Activated B cell treated with CpG ODN at 0.5 μM for 24 hours (primary cell): ENCODE results near the gene EPB41. TPM values are rescaled to one million over a fixed set of nuclear protein-coding genes. Genes with fewer than 3 reads are reported as not detected.

Experiments used
- ATAC-seq: fragments of 200-7000 bp; cut with Tn5 transposase; one replicate; pipeline ENCODE4 v1.10.0; 2021; ENCODE audit warnings: low read depth, mild to moderate bottlenecking, moderate library complexity
- CTCF ChIA-PET: fragments of 350-600 bp; sonication (Branson Sonifier 250); formaldehyde crosslinking; loops from one replicate; lab custom pipeline; 2021; ENCODE audit warnings: antibody characterized with exemption; lab: Charles Lee
- POLR2A ChIA-PET: fragments of 350-600 bp; sonication (Branson Sonifier 250); formaldehyde crosslinking; loops from one replicate; lab custom pipeline; 2021; ENCODE audit warnings: antibody characterized with exemption; lab: Charles Lee
- DNase-seq: peaks from one replicate; pipeline ENCODE4 v3.0.0; 2022
- H3K27ac Mint-ChIP-seq: one replicate; pipeline ENCODE4 v1.8.0; 2020; ENCODE audit warnings: mixed read lengths
- H3K27me3 Mint-ChIP-seq: one replicate; pipeline ENCODE4 v1.8.0; 2021; ENCODE audit warnings: mixed read lengths
- H3K36me3 Mint-ChIP-seq: one replicate; pipeline ENCODE4 v1.8.0; 2021; ENCODE audit warnings: low read depth, mixed read lengths
- H3K4me1 Mint-ChIP-seq: one replicate; pipeline ENCODE4 v1.8.0; 2021; ENCODE audit warnings: mixed read lengths
- H3K4me3 Mint-ChIP-seq: one replicate; pipeline ENCODE4 v1.8.0; 2020; ENCODE audit warnings: mild to moderate bottlenecking, mixed read lengths
- H3K9me3 Mint-ChIP-seq: one replicate; pipeline ENCODE4 v1.8.0; 2020; ENCODE audit warnings: mixed read lengths
- intact Hi-C: fragments of 100-400 bp; cut with micrococcal nuclease; formaldehyde crosslinking; loops from one replicate; pipeline ENCODE4 v1.15.1; 2024
- total RNA-seq: library from RNA; stranded (reverse); gene quantifications from 2 replicates; pipeline ENCODE4 v1.2.3, GENCODE V29; 2022
- TF ChIP-seq, protein P1 (sequence below): fragments of 200-600 bp; IDR thresholded peaks from one replicate; pipeline ENCODE4 v1.8.0; 2022; ENCODE audit warnings: antibody characterized with exemption, mild to moderate bottlenecking

The EPB41 gene
- total RNA-seq, 1 donor from 2014 or later = 73.8 TPM

DNA sequence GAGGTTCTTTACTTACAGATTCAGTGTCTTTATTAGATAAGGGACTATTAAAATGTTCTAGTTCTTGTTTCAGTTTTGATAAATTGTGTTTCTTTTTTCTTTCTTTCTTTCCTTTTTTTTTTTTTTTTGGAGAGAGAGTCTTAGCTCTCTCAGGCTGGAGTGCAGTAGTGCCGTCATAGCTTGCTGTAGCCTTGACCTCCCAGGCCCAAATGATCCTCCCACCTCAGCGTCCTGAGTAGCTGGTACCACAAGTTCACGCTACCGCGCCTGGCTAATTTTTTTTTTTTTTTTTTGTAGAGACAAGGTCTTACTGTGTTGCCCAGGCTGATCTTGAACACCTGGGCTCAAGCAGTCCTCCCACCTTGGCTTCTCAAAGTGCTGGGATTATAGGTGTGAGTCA lies 132.8 kb downstream of the EPB41 start:
- Mint-ChIP-seq H3K36me3 (peaks cover 54% of the 10 kb centered on the region), H3K4me3 (no peak overlapping the region), H3K4me1 (no peaks in the 10 kb centered on the region), H3K27ac (no peak overlapping the region), H3K9me3 (no peaks in the 10 kb centered on the region), H3K27me3 (no peaks in the 10 kb centered on the region)
- ATAC-seq = no peak
- ChIA-PET POLR2A (no interaction called here), CTCF (no interaction called here)
- DNase-seq = no peak
- TF ChIP-seq, protein P1, sequence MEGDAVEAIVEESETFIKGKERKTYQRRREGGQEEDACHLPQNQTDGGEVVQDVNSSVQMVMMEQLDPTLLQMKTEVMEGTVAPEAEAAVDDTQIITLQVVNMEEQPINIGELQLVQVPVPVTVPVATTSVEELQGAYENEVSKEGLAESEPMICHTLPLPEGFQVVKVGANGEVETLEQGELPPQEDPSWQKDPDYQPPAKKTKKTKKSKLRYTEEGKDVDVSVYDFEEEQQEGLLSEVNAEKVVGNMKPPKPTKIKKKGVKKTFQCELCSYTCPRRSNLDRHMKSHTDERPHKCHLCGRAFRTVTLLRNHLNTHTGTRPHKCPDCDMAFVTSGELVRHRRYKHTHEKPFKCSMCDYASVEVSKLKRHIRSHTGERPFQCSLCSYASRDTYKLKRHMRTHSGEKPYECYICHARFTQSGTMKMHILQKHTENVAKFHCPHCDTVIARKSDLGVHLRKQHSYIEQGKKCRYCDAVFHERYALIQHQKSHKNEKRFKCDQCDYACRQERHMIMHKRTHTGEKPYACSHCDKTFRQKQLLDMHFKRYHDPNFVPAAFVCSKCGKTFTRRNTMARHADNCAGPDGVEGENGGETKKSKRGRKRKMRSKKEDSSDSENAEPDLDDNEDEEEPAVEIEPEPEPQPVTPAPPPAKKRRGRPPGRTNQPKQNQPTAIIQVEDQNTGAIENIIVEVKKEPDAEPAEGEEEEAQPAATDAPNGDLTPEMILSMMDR = no peak
- intact Hi-C loops = no loop called here

DNA sequence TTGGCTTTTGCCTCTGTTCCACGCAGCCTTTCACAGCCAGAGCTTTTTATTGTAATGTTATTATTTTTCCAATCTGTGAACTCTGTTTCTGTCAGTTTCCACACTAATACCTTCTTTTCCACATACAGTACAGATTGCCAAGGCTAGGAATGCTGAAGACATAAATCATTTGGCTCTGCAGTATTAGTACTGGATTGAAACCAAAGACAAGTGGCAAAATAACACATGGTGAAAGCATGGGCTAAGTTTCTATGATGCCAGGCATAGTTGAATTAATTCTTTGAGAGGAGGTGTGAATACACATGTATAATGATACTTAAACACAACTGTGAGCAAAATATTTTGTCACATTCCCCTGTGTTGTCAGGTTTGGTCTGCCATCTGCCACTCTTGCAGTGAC lies 135.8 kb downstream of the EPB41 start:
- TF ChIP-seq, protein P1 = no peak
- no peak overlapping the region for H3K4me3 Mint-ChIP-seq
- peaks cover 51% of the 10 kb centered on the region for H3K36me3 Mint-ChIP-seq
- intact Hi-C loops = no loop called here
- no peaks in the 10 kb centered on the region for H3K27me3 Mint-ChIP-seq
- no peak overlapping the region for H3K27ac Mint-ChIP-seq
- POLR2A ChIA-PET = no interaction called here
- DNase-seq = no peak
- ATAC-seq = no peak
- CTCF ChIA-PET = interaction anchor here (1.2 kb wide), 1 partner anchor 16 kb away, joined by 4 read pairs; no protein-coding TSS in a partner anchor
- no peaks in the 10 kb centered on the region for H3K9me3 Mint-ChIP-seq
- no peaks in the 10 kb centered on the region for H3K4me1 Mint-ChIP-seq

DNA sequence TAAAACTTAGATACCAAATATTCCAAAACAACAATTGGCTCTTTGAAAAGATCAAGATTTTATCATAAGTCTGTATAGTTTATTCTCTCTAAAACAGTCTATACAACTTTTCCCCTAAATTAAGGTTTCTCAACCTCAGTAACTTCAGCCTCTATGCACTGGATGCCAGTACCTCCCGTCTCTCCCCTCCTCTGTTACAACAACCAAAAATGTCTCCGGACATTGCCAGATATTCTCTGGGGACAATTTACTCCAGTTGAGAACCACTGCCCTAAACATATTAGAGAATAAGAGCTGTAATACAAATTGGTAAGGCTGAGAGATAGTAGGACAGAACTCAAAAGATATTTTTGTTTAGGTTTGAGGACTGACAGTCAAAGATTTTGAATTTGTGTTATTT lies 137.7 kb downstream of the EPB41 start:
- intact Hi-C loops = no loop called here
- no peaks in the 10 kb centered on the region for H3K4me1 Mint-ChIP-seq
- ChIA-PET CTCF (no interaction called here), POLR2A (interaction anchor here (0.7 kb wide), 1 partner anchor 79 kb away, joined by 4 read pairs; no protein-coding TSS in a partner anchor)
- no peaks in the 10 kb centered on the region for H3K27me3 Mint-ChIP-seq
- peaks cover 52% of the 10 kb centered on the region for H3K36me3 Mint-ChIP-seq
- no peak for DNase-seq
- no peak for ATAC-seq
- no peak overlapping the region for H3K27ac Mint-ChIP-seq
- H3K4me3 Mint-ChIP-seq = no peak overlapping the region
- no peaks in the 10 kb centered on the region for H3K9me3 Mint-ChIP-seq
- TF ChIP-seq, protein P1 = no peak

DNA sequence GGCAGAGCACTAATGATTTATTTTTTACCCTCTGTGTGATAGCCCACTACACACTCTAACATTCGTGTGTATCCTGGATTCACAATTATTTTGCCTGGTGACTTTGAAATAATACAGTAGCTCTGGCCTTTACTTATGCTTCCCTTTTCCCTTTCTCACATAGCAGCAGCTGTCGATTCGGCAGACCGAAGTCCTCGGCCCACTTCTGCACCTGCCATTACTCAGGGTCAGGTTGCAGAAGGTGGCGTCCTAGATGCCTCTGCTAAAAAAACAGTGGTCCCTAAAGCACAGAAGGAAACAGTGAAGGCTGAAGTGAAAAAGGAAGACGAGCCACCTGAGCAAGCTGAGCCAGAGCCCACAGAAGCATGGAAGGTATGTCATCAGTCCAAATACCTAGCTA lies 138.6 kb downstream of the EPB41 start:
- H3K36me3 Mint-ChIP-seq = peaks cover 54% of the 10 kb centered on the region
- H3K4me3 Mint-ChIP-seq = no peak overlapping the region
- TF ChIP-seq, protein P1 = no peak
- ChIA-PET CTCF (interaction anchor here (1.0 kb wide), 1 partner anchor 171 kb away, joined by 3 read pairs; no protein-coding TSS in a partner anchor), POLR2A (no interaction called here)
- H3K27ac Mint-ChIP-seq = no peak overlapping the region
- intact Hi-C loops = no loop called here
- H3K4me1 Mint-ChIP-seq = no peaks in the 10 kb centered on the region
- H3K27me3 Mint-ChIP-seq = no peaks in the 10 kb centered on the region
- no peak for DNase-seq
- no peaks in the 10 kb centered on the region for H3K9me3 Mint-ChIP-seq
- ATAC-seq = no peak

DNA sequence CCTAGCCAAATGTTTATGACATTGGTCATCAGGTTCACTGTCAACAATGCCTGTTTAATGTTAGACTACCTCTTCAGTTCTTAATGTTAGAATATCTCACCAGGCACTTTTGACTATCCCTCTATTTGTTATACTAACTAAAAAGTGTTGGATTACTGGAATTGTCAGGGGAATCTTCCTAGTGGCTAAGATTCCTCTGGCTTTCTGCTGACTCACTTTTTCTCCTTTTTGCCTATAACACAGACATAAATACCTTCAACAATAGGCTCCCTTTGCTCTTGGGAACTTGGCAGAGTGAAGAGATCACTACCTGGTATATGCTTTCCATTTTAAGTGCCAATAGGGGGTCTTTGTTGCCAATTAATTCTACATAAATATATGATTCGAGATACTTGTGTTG lies 140.8 kb downstream of the EPB41 start:
- Mint-ChIP-seq H3K27me3 (no peaks in the 10 kb centered on the region), H3K9me3 (no peaks in the 10 kb centered on the region), H3K4me1 (no peaks in the 10 kb centered on the region), H3K27ac (no peak overlapping the region), H3K36me3 (peaks cover 49% of the 10 kb centered on the region), H3K4me3 (no peak overlapping the region)
- TF ChIP-seq, protein P1 = no peak
- CTCF ChIA-PET = interaction anchor here (1.8 kb wide), 1 partner anchor 21 kb away, joined by 4 read pairs; no protein-coding TSS in a partner anchor
- DNase-seq (no peak), ATAC-seq (no peak)
- intact Hi-C loops = no loop called here
- POLR2A ChIA-PET = no interaction called here
